Fibroblast of skin of scalp (primary cell): ENCODE data around the gene PRR5.
A peak's percentile ranks its signal among the peaks of the same experiment; 100 is the strongest.
"Not testable (repeated sequence)": the region's sequence is repeated elsewhere in the genome, so short reads cannot be mapped to it uniquely, and the experiment has no call there.

Source experiments
- DNase-seq: peaks from one replicate; pipeline ENCODE4 v3.0.0-alpha.2; 2013

Gene PRR5

GRCh38 chr22:44676066-44676440 lies 26.0 kb upstream of the PRR5 start:
- DNase-seq, result not testable (repeated sequence)

GRCh38 chr22:44676441-44677352 lies 25.3 kb upstream of the PRR5 start:
- DNase-seq, result no peak

GRCh38 chr22:44677353-44677840 lies 24.6 kb upstream of the PRR5 start:
- no peak for DNase-seq

GRCh38 chr22:44677871-44678555 lies 24.0 kb upstream of the PRR5 start:
- no peak for DNase-seq

GRCh38 chr22:44678556-44679305 lies 23.3 kb upstream of the PRR5 start:
- no peak for DNase-seq

GRCh38 chr22:44679306-44679647 lies 22.7 kb upstream of the PRR5 start:
- not testable (repeated sequence) for DNase-seq

GRCh38 chr22:44680058-44680457 lies 21.9 kb upstream of the PRR5 start:
- no peak for DNase-seq

- no peak for DNase-seq
Observed at GRCh38 chr22:44680481-44680894, 21.5 kb upstream of the PRR5 start.

- DNase-seq, result no peak
Observed at GRCh38 chr22:44682556-44683168, 19.3 kb upstream of the PRR5 start.

- no peak for DNase-seq
Observed at GRCh38 chr22:44683237-44683636, 18.8 kb upstream of the PRR5 start.

- DNase-seq, result no peak
Observed at GRCh38 chr22:44683881-44684280, 18.1 kb upstream of the PRR5 start.

GRCh38 chr22:44684506-44685383 lies 17.3 kb upstream of the PRR5 start:
- DNase-seq, result peak; percentile 94

- DNase-seq, result peak; percentile 73
Observed at GRCh38 chr22:44685384-44686056, 16.5 kb upstream of the PRR5 start.

- no peak for DNase-seq
Observed at GRCh38 chr22:44686873-44687600, 15.0 kb upstream of the PRR5 start.

GRCh38 chr22:44689173-44689572 lies 12.8 kb upstream of the PRR5 start:
- no peak for DNase-seq

- no peak for DNase-seq
Observed at GRCh38 chr22:44689915-44690524, 12.0 kb upstream of the PRR5 start.

GRCh38 chr22:44691796-44692661 lies 10.0 kb upstream of the PRR5 start:
- DNase-seq, result no peak

GRCh38 chr22:44692662-44693007 lies 9.4 kb upstream of the PRR5 start:
- DNase-seq, result no peak

GRCh38 chr22:44693145-44693544 lies 8.9 kb upstream of the PRR5 start:
- DNase-seq, result no peak
